HG03139 (cell line): ENCODE measurements around the gene CACNG5.

Experiments used
- ATAC-seq: cut with Tn5 transposase; IDR thresholded peaks from one replicate; pipeline ENCODE4 v1.9.1; 2021; ENCODE audit not compliant: unreplicated experiment

The CACNG5 gene

DNA sequence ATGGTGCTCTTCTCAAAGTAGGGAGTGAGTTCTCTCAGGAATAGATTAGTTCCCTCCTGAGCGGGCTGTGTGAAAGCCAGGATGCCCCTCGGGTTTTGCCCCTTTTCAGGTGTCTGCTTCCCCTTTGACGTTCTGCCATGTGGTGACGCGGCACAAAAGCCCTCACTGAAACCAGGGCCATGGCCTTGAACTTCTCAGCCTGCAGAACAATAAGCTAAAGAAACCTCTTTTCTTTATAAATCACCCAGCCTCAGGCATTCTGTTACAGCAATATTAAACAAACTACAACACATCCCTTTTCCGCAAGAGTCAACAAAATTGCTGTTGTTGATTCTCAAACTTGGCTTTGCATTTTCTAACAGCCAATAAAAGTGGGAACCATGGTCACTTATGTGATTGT is 15.5 kb upstream of the CACNG5 start:
- no peak for ATAC-seq

DNA sequence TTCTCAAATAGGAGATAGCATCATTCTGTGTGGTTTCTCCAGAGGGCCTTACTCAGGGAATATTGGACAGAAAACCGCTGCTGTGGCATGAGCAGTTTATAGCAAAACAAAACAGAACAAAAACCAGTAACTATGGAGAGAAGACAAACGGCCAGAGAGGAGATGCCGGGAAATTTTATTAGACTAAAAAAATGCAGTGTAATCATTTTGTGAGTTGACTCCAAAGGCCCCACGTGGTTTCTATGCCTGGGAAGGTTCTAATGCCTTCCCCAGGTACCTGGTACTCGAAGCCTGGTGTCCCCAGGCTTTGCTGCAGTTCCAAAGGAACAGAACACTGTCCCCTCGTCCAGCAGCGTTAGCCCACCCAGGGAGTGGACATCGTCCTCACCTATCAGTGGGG is 12.9 kb upstream of the CACNG5 start:
- ATAC-seq: no peak

- ATAC-seq: no peak
Measured at GRCh38 chr17:66826856-66827255, 8.1 kb upstream of the CACNG5 start.

DNA sequence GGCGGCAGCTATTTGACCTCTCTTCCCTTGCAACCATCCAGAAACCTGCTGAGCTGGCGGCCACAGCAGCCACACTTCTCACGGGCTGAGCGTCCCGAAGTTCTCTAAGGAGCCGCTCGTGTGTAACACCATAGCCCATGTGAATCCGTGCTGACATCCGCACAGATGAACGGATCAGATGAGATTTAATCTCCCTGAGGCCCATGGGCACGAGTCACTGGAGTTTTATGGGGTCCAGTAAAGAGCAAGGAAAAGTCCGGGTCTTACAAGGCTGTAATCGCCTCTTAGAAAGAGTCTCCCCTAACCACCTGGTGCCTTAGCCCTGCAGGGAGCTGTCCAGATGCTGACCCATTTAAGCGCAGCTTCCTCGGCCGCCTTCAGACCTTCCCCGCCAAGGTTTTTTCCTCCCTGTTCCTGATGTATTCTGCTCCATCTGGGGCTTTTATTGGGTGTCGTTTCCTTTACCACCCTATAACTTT is 5.5 kb upstream of the CACNG5 start:
- ATAC-seq: no peak

GRCh38 chr17:66829883-66830282 is 5.0 kb upstream of the CACNG5 start:
- no peak for ATAC-seq

GRCh38 chr17:66830451-66830850 is 4.5 kb upstream of the CACNG5 start:
- ATAC-seq: no peak

- no peak for ATAC-seq
Measured at GRCh38 chr17:66831383-66832210, 3.3 kb upstream of the CACNG5 start.

DNA sequence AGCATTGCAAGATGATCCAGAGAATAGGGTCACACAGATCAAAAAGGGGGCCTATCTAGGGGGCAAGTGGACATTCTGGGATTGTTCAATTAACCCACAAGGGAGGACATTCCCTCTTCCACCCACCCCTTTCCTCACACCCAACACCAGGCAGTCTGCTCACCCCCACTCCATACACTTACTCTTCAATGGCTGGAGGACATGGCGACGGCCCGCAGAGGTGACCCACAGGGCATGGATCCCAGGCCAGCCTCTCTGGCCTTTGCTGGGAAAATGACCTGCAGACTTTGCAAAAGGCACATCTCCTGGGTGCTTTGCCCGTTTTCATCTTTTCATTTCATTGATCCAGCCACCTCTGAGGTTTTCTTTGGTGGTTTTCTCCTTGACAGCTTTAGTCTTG is 1.7 kb upstream of the CACNG5 start:
- ATAC-seq: no peak

DNA sequence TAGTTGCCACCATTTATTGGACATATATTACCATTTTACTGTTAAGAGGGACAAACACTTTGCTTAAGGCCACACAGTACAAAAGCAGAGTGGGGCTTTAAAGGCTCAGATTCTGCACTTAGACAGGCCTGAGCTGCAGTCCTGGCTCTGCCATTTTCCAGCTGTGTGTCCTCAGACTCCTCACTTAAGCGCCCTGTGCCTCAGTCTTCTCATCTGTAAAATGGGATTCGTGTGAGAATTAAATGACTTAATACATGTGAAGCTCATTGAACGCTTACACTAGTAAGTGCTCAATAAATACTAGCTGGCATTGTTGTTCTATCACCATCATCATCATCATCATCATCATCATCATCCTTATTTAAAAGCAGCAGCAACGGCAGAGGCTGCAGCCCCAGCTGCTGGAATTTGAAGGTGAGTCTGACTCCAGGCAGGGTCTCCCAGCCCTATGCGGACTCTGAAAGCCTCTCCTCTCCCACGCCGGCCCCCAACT is 445 bp upstream of the CACNG5 start:
- ATAC-seq: no peak

GRCh38 chr17:66835476-66835875 is 559 bp downstream of the CACNG5 start:
- no peak for ATAC-seq

- no peak for ATAC-seq
Measured at GRCh38 chr17:66836063-66837005, 1.4 kb downstream of the CACNG5 start.

DNA sequence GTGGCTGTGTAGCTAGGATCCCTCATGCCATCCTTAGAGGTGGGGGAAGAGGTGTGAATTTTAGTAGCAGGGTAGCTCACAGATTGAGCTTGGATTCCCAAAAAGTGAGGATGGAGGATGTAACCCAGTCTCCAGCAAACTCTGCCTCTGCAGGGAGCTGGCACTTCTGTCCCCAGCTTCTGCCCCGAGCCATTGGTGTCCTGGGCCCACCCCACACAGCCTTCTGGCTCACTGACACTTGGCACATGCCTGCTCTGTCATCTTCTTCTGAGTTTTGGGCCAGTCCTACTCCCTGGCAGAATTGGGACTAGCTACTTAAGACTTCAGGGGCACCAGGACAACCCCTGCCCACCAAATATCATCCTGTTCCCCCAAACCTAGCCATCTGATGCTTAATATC is 2.3 kb downstream of the CACNG5 start:
- no peak for ATAC-seq

- ATAC-seq: no peak
Measured at GRCh38 chr17:66837885-66838665, 3.2 kb downstream of the CACNG5 start.

- no peak for ATAC-seq
Measured at GRCh38 chr17:66839616-66840015, 4.7 kb downstream of the CACNG5 start.

GRCh38 chr17:66840061-66840460 is 5.1 kb downstream of the CACNG5 start:
- ATAC-seq: no peak

- no peak for ATAC-seq
Measured at GRCh38 chr17:66841328-66841727, 6.4 kb downstream of the CACNG5 start.

GRCh38 chr17:66841744-66842143 is 6.8 kb downstream of the CACNG5 start:
- ATAC-seq: no peak

DNA sequence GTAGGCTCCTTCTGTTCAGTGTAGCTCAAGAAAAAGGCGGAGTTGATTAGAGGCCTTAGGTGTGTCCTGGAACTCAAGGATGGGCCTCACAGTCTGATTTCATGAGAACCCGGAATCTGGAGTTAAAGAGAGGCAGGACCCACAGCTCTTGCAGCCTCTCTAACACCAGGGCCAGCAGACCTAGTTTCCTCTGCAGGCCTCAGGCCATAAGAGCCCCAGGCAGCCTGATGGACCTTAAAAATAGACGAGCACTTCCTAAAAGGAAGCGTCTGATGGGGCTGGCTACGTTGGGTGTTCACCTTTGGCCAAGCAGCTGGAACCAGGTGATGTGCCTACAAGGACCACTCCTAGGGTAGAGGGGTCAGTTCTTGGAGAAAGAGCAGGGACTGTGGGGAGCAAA is 7.6 kb downstream of the CACNG5 start:
- no peak for ATAC-seq

DNA sequence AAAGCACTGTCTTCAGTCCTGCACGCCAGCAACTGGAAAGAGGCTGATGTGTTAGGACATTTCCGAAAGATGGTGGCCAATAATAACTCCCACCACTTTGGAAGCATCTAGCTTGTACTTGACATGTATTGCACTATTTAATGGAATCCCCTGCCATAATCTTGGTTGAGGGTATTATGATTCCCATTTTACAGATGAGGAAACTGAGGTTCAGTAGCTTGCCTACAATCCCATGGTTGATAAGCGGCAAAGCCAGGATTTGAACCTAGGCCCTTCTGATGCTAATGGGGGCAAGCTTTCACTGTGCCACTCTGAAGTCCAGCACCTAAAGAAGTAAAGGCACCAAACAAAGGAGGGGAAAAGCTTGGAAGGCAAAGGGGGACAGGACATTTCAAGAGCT is 8.0 kb downstream of the CACNG5 start:
- ATAC-seq: no peak

- no peak for ATAC-seq
Measured at GRCh38 chr17:66843627-66844026, 8.7 kb downstream of the CACNG5 start.

GRCh38 chr17:66847704-66848103 is 12.8 kb downstream of the CACNG5 start:
- ATAC-seq: no peak
